Upper lobe of left lung (tissue), 6 donors: Measurements from ENCODE around the gene CMIP. TPM values are rescaled to one million over a fixed set of nuclear protein-coding genes. Genes with fewer than 3 reads are reported as not detected.

Experiments used
- ATAC-seq, 2 donors: fragments of 200-7000 bp; cut with Tn5 transposase; one replicate each; pipeline ENCODE4 v1.9.1; 2022; ENCODE audit warnings: mild to moderate bottlenecking in 2 of 2, moderate library complexity in 2 of 2; ENCODE audit not compliant: low FRiP score in 2 of 2
- DNase-seq, 2 donors: peaks; one replicate each; pipeline ENCODE4 v3.0.0-alpha.2; 2019 to 2020
- H3K27ac ChIP-seq, 4 donors: fragments of 200-600 bp; sonication (generic); one replicate each; pipeline ENCODE4 v1.5.1; 2016 to 2019
- H3K27me3 ChIP-seq, 4 donors: fragments of 200-600 bp; sonication (generic); one replicate each; pipeline ENCODE4 v1.5.1; 2017 to 2019
- H3K36me3 ChIP-seq, 4 donors: fragments of 200-600 bp; sonication (generic); one replicate each; pipeline ENCODE4 v1.5.1; 2016 to 2019
- H3K4me1 ChIP-seq, 4 donors: fragments of 200-600 bp; sonication (generic); one replicate each; pipeline ENCODE4 v1.5.1; 2018 to 2019
- H3K4me3 ChIP-seq, 4 donors: fragments of 200-600 bp; sonication (generic); one replicate each; pipeline ENCODE4 v1.5.1; 2017 to 2019; ENCODE audit warnings: mild to moderate bottlenecking in 2 of 4, moderate library complexity in 1 of 4
- H3K9me3 ChIP-seq, 4 donors: fragments of 200-600 bp; sonication (generic); one replicate each; pipeline ENCODE4 v1.5.1; 2018 to 2019
- EP300 ChIP-seq, 4 donors: sonication (generic); formaldehyde crosslinking; IDR thresholded peaks; one replicate each; pipeline ENCODE4 v1.5.1; 2017; ENCODE audit warnings: antibody characterized with exemption in 4 of 4, control low read depth in 2 of 4
- POLR2A ChIP-seq, 4 donors: fragments of 450-650 bp; IDR thresholded peaks; one replicate each; pipeline ENCODE4 v1.5.1; 2016 to 2017; ENCODE audit warnings: antibody characterized with exemption in 4 of 4, mild to moderate bottlenecking in 2 of 4
- POLR2AphosphoS5 ChIP-seq, 2 donors: sonication (generic); formaldehyde crosslinking; IDR thresholded peaks; one replicate each; pipeline ENCODE4 v1.5.1; 2017; ENCODE audit warnings: antibody characterized with exemption in 2 of 2
- WGBS, 2 donors: methylation state at CpG; one replicate each; pipeline ENCODE4 v1.1.5; 2017 to 2018; 5-methylcytosine and 5-hydroxymethylcytosine counted together
- total RNA-seq, 6 donors: library from RNA; depleted of rRNA in 4 of 6; stranded (reverse); fragments of >200 nt in 4 of 6; gene quantifications; one replicate each; pipeline versions ENCODE4 v1.1.0 to v1.2.1, GENCODE V29; 2016 to 2021
- TF ChIP-seq, protein P1 (sequence below), 6 experiments: fragments of 450-650 bp in 4 of 6; fragments of 200-600 bp in 2 of 6; sonication (generic) in 2 of 6; IDR thresholded peaks; one replicate each; pipeline ENCODE4 v1.5.1; 2016 to 2019; ENCODE audit warnings: antibody characterized with exemption in 6 of 6
- donor health status: DM: no; HTN: no; CAD: no; lungs with moderate emphysema.
- donor health status: DM: no; HTN: yes; CAD: no; lungs with severe emphysema.

Gene CMIP
- total RNA-seq, 6 donors from 2014 or later: 48.3 to 109 (median 67.6) TPM

DNA sequence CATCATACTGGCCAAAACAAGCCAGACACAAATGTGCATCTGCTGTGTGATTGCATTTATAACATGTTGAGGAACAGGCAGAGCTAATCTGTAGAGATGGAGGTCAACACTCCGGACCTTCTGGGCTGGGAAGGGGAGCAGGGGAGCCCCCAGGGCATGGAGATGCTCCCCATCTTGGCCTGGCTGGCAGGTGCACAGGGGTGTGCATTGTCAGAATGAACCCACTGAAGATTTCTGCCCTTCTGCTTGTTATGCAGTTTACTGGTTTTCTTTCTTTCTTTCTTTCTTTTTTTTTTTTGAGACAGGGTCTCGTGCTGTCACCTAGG lies 146.9 kb downstream of the CMIP start:
- WGBS, 2 donors: 97 to 100% methylated on average over 2 of the region's 2 CpGs
- Histone ChIP-seq H3K27me3 (no peaks in the 10 kb centered on the region), H3K4me1 (no peaks in the 10 kb centered on the region), H3K36me3 (no peaks in the 10 kb centered on the region), H3K4me3 (no peak overlapping the region), H3K27ac (no peak overlapping the region), H3K9me3 (no peaks in the 10 kb centered on the region)
- DNase-seq (no peak), ATAC-seq (no peak)
- no peak for TF ChIP-seq POLR2A (IDR thresholded peaks at IDR 0.05)
- TF ChIP-seq, protein P1, sequence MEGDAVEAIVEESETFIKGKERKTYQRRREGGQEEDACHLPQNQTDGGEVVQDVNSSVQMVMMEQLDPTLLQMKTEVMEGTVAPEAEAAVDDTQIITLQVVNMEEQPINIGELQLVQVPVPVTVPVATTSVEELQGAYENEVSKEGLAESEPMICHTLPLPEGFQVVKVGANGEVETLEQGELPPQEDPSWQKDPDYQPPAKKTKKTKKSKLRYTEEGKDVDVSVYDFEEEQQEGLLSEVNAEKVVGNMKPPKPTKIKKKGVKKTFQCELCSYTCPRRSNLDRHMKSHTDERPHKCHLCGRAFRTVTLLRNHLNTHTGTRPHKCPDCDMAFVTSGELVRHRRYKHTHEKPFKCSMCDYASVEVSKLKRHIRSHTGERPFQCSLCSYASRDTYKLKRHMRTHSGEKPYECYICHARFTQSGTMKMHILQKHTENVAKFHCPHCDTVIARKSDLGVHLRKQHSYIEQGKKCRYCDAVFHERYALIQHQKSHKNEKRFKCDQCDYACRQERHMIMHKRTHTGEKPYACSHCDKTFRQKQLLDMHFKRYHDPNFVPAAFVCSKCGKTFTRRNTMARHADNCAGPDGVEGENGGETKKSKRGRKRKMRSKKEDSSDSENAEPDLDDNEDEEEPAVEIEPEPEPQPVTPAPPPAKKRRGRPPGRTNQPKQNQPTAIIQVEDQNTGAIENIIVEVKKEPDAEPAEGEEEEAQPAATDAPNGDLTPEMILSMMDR (IDR thresholded peaks at IDR 0.05): no peak
- no peak for TF ChIP-seq POLR2AphosphoS5 (IDR thresholded peaks at IDR 0.05)
- TF ChIP-seq EP300 (IDR thresholded peaks at IDR 0.05): no peak

DNA sequence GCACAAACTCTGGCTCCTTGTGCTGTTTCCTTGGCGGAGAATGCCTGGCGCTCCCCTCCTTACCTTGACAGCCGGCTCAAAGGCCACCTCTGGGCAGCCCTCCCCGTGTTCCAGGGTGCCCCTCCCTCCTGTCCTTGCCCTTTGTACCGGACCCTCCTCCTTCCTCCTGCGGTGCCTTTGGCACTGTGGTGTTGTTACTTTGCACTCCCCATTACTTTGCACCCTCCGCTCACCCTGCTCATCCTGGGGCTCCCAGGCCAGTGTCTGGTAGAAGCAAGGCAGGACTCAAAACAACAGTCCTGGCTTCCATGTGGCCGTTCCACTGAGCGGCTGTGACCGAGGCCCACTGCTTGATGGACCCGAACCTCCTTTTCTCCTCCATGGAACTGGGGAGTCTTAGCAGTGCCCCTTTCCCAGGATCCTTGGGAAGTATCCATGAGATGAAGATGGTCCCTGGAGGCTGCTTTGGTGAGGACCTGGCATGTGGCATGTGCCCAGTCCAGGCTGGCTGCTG lies 147.8 kb downstream of the CMIP start:
- TF ChIP-seq, protein P1 (IDR thresholded peaks at IDR 0.05): no peak
- TF ChIP-seq EP300 (IDR thresholded peaks at IDR 0.05) (no peak), POLR2AphosphoS5 (IDR thresholded peaks at IDR 0.05) (no peak), POLR2A (IDR thresholded peaks at IDR 0.05) (no peak)
- Histone ChIP-seq H3K9me3 (no peaks in the 10 kb centered on the region), H3K27me3 (no peaks in the 10 kb centered on the region), H3K36me3 (no peaks in the 10 kb centered on the region), H3K4me1 (peaks cover 0 to 4% (median 0%) of the 10 kb centered on the region in 4 donors), H3K27ac (no peak overlapping the region), H3K4me3 (no peak overlapping the region)
- ATAC-seq (no peak), DNase-seq (no peak)
- WGBS, 2 donors: 91 to 94% methylated on average over 11 of the region's 11 CpGs

DNA sequence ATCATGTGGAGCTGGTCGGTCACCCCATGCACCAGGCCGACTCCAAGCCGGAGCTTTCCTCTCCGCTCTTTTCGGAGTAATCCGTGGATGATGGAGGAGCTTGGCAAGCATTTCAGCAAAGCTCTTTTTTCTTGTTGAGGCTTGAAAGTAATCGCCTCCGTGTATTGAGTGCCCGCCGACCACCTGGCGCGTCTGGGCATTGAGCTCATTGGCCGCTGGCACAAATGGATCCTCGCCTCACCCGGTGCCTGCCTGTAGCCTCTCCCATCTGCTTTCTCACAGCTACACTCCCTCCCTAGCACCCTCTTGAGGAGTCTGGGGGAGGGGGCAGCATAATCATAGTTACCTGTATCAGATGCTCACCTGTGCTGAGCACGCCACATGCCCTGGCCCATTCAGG lies 148.9 kb downstream of the CMIP start:
- H3K4me3 ChIP-seq: no peak overlapping the region
- 90 to 91% methylated on average over 16 of the region's 16 CpGs for WGBS, 2 donors
- no peak overlapping the region for H3K27ac ChIP-seq
- no peak for ATAC-seq
- H3K4me1 ChIP-seq: peaks cover 0 to 7% (median under 1%) of the 10 kb centered on the region in 4 donors
- H3K36me3 ChIP-seq: no peaks in the 10 kb centered on the region
- H3K27me3 ChIP-seq: no peaks in the 10 kb centered on the region
- no peaks in the 10 kb centered on the region for H3K9me3 ChIP-seq
- no peak for DNase-seq
- TF ChIP-seq, protein P1 (IDR thresholded peaks at IDR 0.05): no peak
- no peak for TF ChIP-seq EP300 (IDR thresholded peaks at IDR 0.05)

DNA sequence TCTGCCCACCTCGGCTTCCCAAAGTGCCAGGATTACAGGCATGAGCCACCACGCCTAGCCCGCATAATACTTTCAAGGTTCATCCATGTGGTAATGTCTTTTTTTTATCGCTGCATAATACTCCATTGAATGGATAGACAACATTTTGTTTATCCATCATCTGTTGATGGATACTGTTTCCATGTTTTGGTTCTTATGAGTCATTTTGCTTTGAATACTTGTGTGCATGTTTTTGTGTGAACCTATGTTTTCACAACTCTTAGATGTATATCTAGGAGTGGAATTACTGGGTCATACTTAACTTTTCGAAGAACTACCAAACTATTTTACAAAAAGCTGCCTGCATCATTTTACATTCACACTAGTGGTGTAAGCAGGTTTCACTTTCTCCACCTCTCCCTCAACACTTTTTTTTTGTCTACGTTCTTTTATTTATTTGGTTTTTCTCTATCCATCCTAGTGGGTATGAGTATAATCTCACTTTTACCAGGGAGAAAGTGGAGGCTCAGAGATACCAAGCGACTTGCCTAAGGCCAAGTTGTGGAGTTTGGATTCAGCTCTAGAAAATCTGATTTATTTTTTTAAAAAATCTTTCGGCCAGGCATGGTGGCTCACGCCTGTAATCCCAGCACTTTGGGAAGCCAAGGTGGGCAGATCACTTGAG lies 151.2 kb downstream of the CMIP start:
- Histone ChIP-seq H3K4me3 (no peak overlapping the region), H3K27me3 (no peaks in the 10 kb centered on the region), H3K4me1 (peaks cover 7 to 29% (median 16%) of the 10 kb centered on the region in 4 donors), H3K27ac (no peak overlapping the region), H3K36me3 (no peaks in the 10 kb centered on the region), H3K9me3 (no peaks in the 10 kb centered on the region)
- WGBS, 2 donors: 88 to 93% methylated on average over 9 of the region's 9 CpGs
- TF ChIP-seq POLR2AphosphoS5 (IDR thresholded peaks at IDR 0.05): no peak
- no peak for TF ChIP-seq POLR2A (IDR thresholded peaks at IDR 0.05)
- TF ChIP-seq EP300 (IDR thresholded peaks at IDR 0.05): no peak
- TF ChIP-seq, protein P1 (IDR thresholded peaks at IDR 0.05): no peak
- ATAC-seq (no peak), DNase-seq (no peak)

DNA sequence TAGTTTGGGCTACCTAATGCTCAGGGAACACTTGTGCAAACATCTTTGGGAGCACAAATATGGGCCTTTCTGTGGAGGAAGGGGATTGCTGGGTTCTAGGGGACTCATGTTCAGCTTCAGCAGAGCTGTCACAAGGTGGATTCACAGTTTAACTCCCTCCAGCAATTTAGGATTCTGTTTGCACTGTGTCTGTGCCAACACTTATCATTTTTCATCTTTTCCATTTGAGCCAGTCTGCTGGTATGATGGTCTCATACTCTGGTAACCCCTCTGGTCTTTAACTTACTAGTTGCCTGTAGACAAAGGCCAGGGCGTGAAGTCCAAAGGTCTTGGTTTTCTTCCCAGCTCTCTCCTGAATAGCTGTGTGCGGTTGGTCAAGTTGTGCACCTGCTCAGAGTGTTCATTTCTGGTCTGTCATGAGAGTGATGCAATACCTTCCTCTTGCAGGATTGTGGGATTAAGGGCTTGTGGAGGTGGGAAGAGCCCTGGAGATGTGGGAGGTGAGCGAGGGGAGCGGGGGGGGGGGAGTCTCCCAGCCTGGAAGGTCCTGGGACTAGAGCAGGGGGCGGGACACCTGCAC lies 152.6 kb downstream of the CMIP start:
- Histone ChIP-seq H3K9me3 (no peaks in the 10 kb centered on the region), H3K4me1 (peaks cover 10 to 37% (median 21%) of the 10 kb centered on the region in 4 donors), H3K27me3 (no peaks in the 10 kb centered on the region), H3K4me3 (no peak overlapping the region), H3K36me3 (no peaks in the 10 kb centered on the region), H3K27ac (no peak overlapping the region)
- 89% methylated on average over 3 to 5 of the region's 5 CpGs for WGBS, 2 donors
- TF ChIP-seq POLR2AphosphoS5 (IDR thresholded peaks at IDR 0.05): no peak
- TF ChIP-seq, protein P1 (IDR thresholded peaks at IDR 0.05): no peak
- DNase-seq: no peak
- ATAC-seq: no peak
